Measurements from ENCODE around the gene HCLS1.

DNA sequence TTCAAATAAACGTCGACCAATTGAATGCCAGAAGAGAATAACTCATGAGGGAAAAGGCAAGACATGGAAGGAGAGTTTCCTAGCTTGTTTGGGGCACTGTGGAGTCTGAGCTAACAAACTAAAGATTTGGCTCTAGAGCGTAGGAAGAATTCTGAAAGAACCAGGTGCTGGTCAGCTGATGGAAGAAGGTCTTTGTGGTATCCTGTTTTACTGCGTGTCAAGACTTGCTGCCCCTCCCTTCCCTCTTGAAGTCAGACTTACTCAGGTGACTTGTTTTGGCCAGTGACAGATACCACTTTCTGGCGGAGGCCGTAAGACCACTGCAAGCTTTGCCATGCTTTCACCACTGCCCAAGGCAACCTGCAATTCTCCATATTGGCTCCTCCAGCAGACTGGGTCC lies 673 bp upstream of the HCLS1 start:
- TF ChIP-seq POLR2A (IDR thresholded peaks at IDR 0.05) (no peak), POLR2AphosphoS5 (IDR thresholded peaks at IDR 0.05) (no peak), EP300 (IDR thresholded peaks at IDR 0.05) (no peak)
- TF ChIP-seq, protein P1, sequence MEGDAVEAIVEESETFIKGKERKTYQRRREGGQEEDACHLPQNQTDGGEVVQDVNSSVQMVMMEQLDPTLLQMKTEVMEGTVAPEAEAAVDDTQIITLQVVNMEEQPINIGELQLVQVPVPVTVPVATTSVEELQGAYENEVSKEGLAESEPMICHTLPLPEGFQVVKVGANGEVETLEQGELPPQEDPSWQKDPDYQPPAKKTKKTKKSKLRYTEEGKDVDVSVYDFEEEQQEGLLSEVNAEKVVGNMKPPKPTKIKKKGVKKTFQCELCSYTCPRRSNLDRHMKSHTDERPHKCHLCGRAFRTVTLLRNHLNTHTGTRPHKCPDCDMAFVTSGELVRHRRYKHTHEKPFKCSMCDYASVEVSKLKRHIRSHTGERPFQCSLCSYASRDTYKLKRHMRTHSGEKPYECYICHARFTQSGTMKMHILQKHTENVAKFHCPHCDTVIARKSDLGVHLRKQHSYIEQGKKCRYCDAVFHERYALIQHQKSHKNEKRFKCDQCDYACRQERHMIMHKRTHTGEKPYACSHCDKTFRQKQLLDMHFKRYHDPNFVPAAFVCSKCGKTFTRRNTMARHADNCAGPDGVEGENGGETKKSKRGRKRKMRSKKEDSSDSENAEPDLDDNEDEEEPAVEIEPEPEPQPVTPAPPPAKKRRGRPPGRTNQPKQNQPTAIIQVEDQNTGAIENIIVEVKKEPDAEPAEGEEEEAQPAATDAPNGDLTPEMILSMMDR (IDR thresholded peaks at IDR 0.05): no peak
